Trophoblast cell (in vitro differentiated cells and primary cell): ENCODE data around the gene LHFPL2.

Source experiments
- DNase-seq, 2 donors: peaks; one replicate each; pipeline ENCODE4 v3.0.0-alpha.2; 2016
- H2AFZ ChIP-seq: 2 replicates; pipeline ENCODE4 v1.6.1; 2013; ENCODE audit warnings: low read length, moderate library complexity, mild to moderate bottlenecking; ENCODE audit not compliant: insufficient read depth, poor library complexity
- H2AK5ac ChIP-seq: 2 replicates; pipeline ENCODE4 v1.6.1; 2013; ENCODE audit warnings: mild to moderate bottlenecking, low read length
- H2BK120ac ChIP-seq: 2 replicates; pipeline ENCODE4 v1.6.1; 2013; ENCODE audit warnings: low read length, mild to moderate bottlenecking, moderate library complexity; ENCODE audit not compliant: insufficient read depth, poor library complexity
- H2BK12ac ChIP-seq: 2 replicates; pipeline ENCODE4 v1.6.1; 2013; ENCODE audit warnings: mild to moderate bottlenecking, low read length, moderate library complexity
- H2BK5ac ChIP-seq: 2 replicates; pipeline ENCODE4 v1.6.1; 2013; ENCODE audit warnings: low read length, low read depth, moderate library complexity, mild to moderate bottlenecking; ENCODE audit not compliant: poor library complexity
- H3K14ac ChIP-seq: 2 replicates; pipeline ENCODE4 v1.6.1; 2013; ENCODE audit warnings: mild to moderate bottlenecking, low read length
- H3K18ac ChIP-seq: 2 replicates; pipeline ENCODE4 v1.6.1; 2013; ENCODE audit warnings: mild to moderate bottlenecking, low read length
- H3K23ac ChIP-seq: 2 replicates; pipeline ENCODE4 v1.6.1; 2013; ENCODE audit warnings: low read length
- H3K27ac ChIP-seq: 2 replicates; pipeline ENCODE4 v1.5.1; 2013; ENCODE audit warnings: low read depth, mild to moderate bottlenecking, inconsistent platforms, low read length, moderate library complexity
- H3K27me3 ChIP-seq: 2 replicates; pipeline ENCODE4 v1.6.1; 2013; ENCODE audit warnings: inconsistent platforms, mild to moderate bottlenecking, low read length, moderate library complexity; ENCODE audit not compliant: insufficient read depth
- H3K36me3 ChIP-seq, 2 experiments: 1 replicate in 1 of 2; 2 replicates in 1 of 2; pipeline ENCODE4 v1.6.1; 2013; ENCODE audit warnings: low read length in 2 of 2, mild to moderate bottlenecking in 2 of 2, moderate library complexity in 1 of 2; ENCODE audit not compliant: insufficient read depth in 2 of 2, control insufficient read depth in 1 of 2
- H3K4ac ChIP-seq: 2 replicates; pipeline ENCODE4 v1.6.1; 2013; ENCODE audit warnings: low read depth, mild to moderate bottlenecking, low read length, moderate library complexity
- H3K4me1 ChIP-seq, 2 experiments: 1 replicate in 1 of 2; 2 replicates in 1 of 2; pipeline ENCODE4 v1.6.1; 2013; ENCODE audit warnings: low read length in 2 of 2, mild to moderate bottlenecking in 2 of 2, moderate library complexity in 1 of 2; ENCODE audit not compliant: insufficient read depth in 2 of 2, control insufficient read depth in 1 of 2
- H3K4me2 ChIP-seq: 2 replicates; pipeline ENCODE4 v1.6.1; 2013; ENCODE audit warnings: inconsistent platforms, mild to moderate bottlenecking, low read length, moderate library complexity
- H3K4me3 ChIP-seq: 2 replicates; pipeline ENCODE4 v1.5.1; 2013; ENCODE audit warnings: mild to moderate bottlenecking, low read depth, low read length, inconsistent platforms
- H3K79me1 ChIP-seq: one replicate; pipeline ENCODE4 v1.6.1; 2013; ENCODE audit warnings: low read length
- H3K79me2 ChIP-seq: 2 replicates; pipeline ENCODE4 v1.6.1; 2013; ENCODE audit warnings: low read length, mild to moderate bottlenecking; ENCODE audit not compliant: control insufficient read depth, insufficient read depth, poor library complexity
- H3K9ac ChIP-seq: 2 replicates; pipeline ENCODE4 v1.6.1; 2013; ENCODE audit warnings: mild to moderate bottlenecking, low read length
- H3K9me3 ChIP-seq: 2 replicates; pipeline ENCODE4 v1.6.1; 2013; ENCODE audit warnings: low read depth, mild to moderate bottlenecking, control low read depth, inconsistent platforms, low read length; ENCODE audit not compliant: insufficient read depth
- H4K12ac ChIP-seq: 2 replicates; pipeline ENCODE4 v1.6.1; 2013; ENCODE audit warnings: low read depth, mild to moderate bottlenecking, low read length, moderate library complexity
- H4K8ac ChIP-seq: 2 replicates; pipeline ENCODE4 v1.6.1; 2013; ENCODE audit warnings: low read depth, mild to moderate bottlenecking, low read length, moderate library complexity
- H4K91ac ChIP-seq: one replicate; pipeline ENCODE4 v1.6.1; 2013; ENCODE audit warnings: low read depth, mild to moderate bottlenecking, low read length, moderate library complexity
- WGBS: extraction: QIAGEN DNeasy Blood & Tissue Kit; methylation state at CpG from one replicate; pipeline ENCODE4 v1.1.7; 2013; ENCODE audit warnings: missing lambda C conversion rate; ENCODE audit not compliant: insufficient read length, insufficient coverage; ENCODE audit errors: extremely low coverage; 5-methylcytosine and 5-hydroxymethylcytosine counted together

The LHFPL2 gene

GRCh38 chr5:78612227-78613150 is 36.1 kb downstream of the LHFPL2 start:
- DNase-seq = peak in 1 of 2 donors; percentile 20
- no peak overlapping the region for H3K4me3 ChIP-seq
- H3K9me3 ChIP-seq = no peaks in the 10 kb centered on the region
- no peak overlapping the region for H3K27ac ChIP-seq
- no peak overlapping the region for H3K14ac ChIP-seq
- no CpG with 5 or more reads among the region's 3 CpGs for WGBS
- no peaks in the 10 kb centered on the region for H3K27me3 ChIP-seq
- no peak overlapping the region for H3K23ac ChIP-seq
- no peak overlapping the region for H3K18ac ChIP-seq
- H3K4me2 ChIP-seq = no peak overlapping the region
- no peak overlapping the region for H4K91ac ChIP-seq
- no peak overlapping the region for H2AFZ ChIP-seq
- H3K4ac ChIP-seq = peak overlapping the region; percentile 25
- H4K12ac ChIP-seq = no peak overlapping the region
- no peak overlapping the region for H3K9ac ChIP-seq
- no peak overlapping the region for H2BK120ac ChIP-seq
- peaks cover 2 to 3% of the 10 kb centered on the region in 2 experiments for H3K36me3 ChIP-seq
- no peak overlapping the region for H2AK5ac ChIP-seq
- peaks cover 7% of the 10 kb centered on the region for H3K79me1 ChIP-seq
- H3K79me2 ChIP-seq = peaks cover 4% of the 10 kb centered on the region
- no peak overlapping the region for H2BK5ac ChIP-seq
- no peak overlapping the region for H2BK12ac ChIP-seq
- H3K4me1 ChIP-seq = peaks cover 18 to 25% of the 10 kb centered on the region in 2 experiments
- no peak overlapping the region for H4K8ac ChIP-seq

DNA sequence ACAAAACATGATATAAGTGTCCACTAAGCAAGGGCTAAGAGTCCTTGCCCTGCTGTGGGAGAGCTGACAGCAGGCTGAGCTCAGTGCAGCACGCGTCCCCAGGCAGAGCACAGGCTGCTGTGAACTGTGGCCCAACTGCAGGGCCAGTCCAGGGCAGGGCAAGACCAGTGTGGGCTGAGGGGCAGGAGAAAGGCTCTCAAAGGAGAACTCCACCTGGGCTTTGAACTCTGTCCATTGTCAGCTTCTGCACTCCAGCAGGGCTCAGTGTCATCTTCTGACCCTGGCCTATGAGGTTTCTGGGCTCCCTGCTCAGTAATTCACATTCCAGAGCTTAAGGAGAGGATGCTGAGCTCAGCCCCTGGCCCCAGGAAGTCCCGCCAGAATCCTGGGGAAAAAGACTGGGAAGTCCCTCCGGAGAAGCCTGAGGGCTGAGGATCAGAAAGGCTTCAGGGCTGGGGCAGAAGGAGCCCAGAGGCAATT is 37.4 kb downstream of the LHFPL2 start:
- no peak overlapping the region for H3K4me3 ChIP-seq
- peaks cover 18 to 25% of the 10 kb centered on the region in 2 experiments for H3K4me1 ChIP-seq
- H2BK12ac ChIP-seq = no peak overlapping the region

DNA sequence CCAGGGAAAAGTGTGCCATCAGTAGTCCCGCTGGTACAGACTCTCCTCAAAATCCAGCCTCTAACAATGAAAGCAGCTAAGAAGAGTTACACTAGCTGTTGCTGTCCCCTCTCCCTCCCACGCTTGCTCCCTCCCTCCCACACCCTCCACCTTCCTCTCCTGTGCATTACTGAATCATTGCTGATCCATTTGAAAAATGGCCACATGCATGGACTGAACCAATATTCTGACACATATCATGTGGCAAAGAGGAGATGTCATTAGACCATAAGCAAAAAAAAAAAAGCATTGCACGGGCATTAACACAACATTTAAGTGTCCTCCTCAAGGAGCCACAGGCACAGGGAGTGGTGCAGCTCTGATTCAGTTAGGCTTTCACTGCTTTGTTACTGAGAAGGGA is 37.9 kb downstream of the LHFPL2 start:
- H3K4me2 ChIP-seq = no peak overlapping the region
- H3K27ac ChIP-seq = peak overlapping the region; percentile 56
- DNase-seq = no peak
- no peak overlapping the region for H3K4me3 ChIP-seq
- peaks cover 18 to 23% of the 10 kb centered on the region in 2 experiments for H3K4me1 ChIP-seq
- no peak overlapping the region for H3K14ac ChIP-seq
- peak overlapping the region; percentile 0 for H2BK5ac ChIP-seq
- no peak overlapping the region for H3K9ac ChIP-seq
- H3K79me1 ChIP-seq = peaks cover 9% of the 10 kb centered on the region
- H4K91ac ChIP-seq = no peak overlapping the region
- H3K9me3 ChIP-seq = no peaks in the 10 kb centered on the region
- no peaks in the 10 kb centered on the region for H3K27me3 ChIP-seq
- H2AK5ac ChIP-seq = no peak overlapping the region
- H2AFZ ChIP-seq = no peak overlapping the region
- H3K18ac ChIP-seq = peak overlapping the region; percentile 4
- peak overlapping the region; percentile 30 for H3K4ac ChIP-seq
- peaks cover 1 to 5% of the 10 kb centered on the region in 2 experiments for H3K36me3 ChIP-seq
- H3K23ac ChIP-seq = no peak overlapping the region
- H2BK120ac ChIP-seq = no peak overlapping the region
- no peak overlapping the region for H4K12ac ChIP-seq
- no CpG with 5 or more reads among the region's 3 CpGs for WGBS
- H4K8ac ChIP-seq = no peak overlapping the region
- peak overlapping the region; percentile 17 for H2BK12ac ChIP-seq
- peaks cover 2% of the 10 kb centered on the region for H3K79me2 ChIP-seq

More for the DNA sequence above, 37.4 kb downstream of the LHFPL2 start:
- no peaks in the 10 kb centered on the region for H3K9me3 ChIP-seq
- H3K4ac ChIP-seq = no peak overlapping the region
- no peak overlapping the region for H2BK5ac ChIP-seq
- DNase-seq = peak; percentile 5 to 41
- no peak overlapping the region for H3K18ac ChIP-seq
- H3K36me3 ChIP-seq = peaks cover 0 to 5% of the 10 kb centered on the region in 2 experiments
- H3K79me1 ChIP-seq = peaks cover 9% of the 10 kb centered on the region
- no peak overlapping the region for H4K91ac ChIP-seq
- peak overlapping the region; percentile 56 for H3K27ac ChIP-seq
- H2AFZ ChIP-seq = no peak overlapping the region
- no CpG with 5 or more reads among the region's 4 CpGs for WGBS
- peak overlapping the region; percentile 1 for H3K4me2 ChIP-seq
- H3K79me2 ChIP-seq = peaks cover 2% of the 10 kb centered on the region
- no peak overlapping the region for H4K12ac ChIP-seq
- H4K8ac ChIP-seq = no peak overlapping the region
- H2AK5ac ChIP-seq = no peak overlapping the region
- no peak overlapping the region for H3K23ac ChIP-seq
- no peaks in the 10 kb centered on the region for H3K27me3 ChIP-seq
- no peak overlapping the region for H3K9ac ChIP-seq
- H2BK120ac ChIP-seq = no peak overlapping the region
- no peak overlapping the region for H3K14ac ChIP-seq

- no peak overlapping the region for H3K27ac ChIP-seq
- no peak for DNase-seq
- H3K14ac ChIP-seq = peak overlapping the region; percentile 64
- peaks cover 1 to 5% of the 10 kb centered on the region in 2 experiments for H3K36me3 ChIP-seq
- H2AFZ ChIP-seq = no peak overlapping the region
- no peak overlapping the region for H3K4me3 ChIP-seq
- no peak overlapping the region for H4K12ac ChIP-seq
- no peak overlapping the region for H3K4me2 ChIP-seq
- H2BK12ac ChIP-seq = peak overlapping the region; percentile 17
- peaks cover 18 to 23% of the 10 kb centered on the region in 2 experiments for H3K4me1 ChIP-seq
- H2AK5ac ChIP-seq = peak overlapping the region; percentile 23
- peak overlapping the region; percentile 14 for H2BK120ac ChIP-seq
- H3K18ac ChIP-seq = peak overlapping the region; percentile 81
- H3K9ac ChIP-seq = no peak overlapping the region
- H2BK5ac ChIP-seq = peak overlapping the region; percentile 0
- peaks cover 9% of the 10 kb centered on the region for H3K79me1 ChIP-seq
- H4K8ac ChIP-seq = no peak overlapping the region
- peaks cover 2% of the 10 kb centered on the region for H3K79me2 ChIP-seq
- WGBS = no CpG with 5 or more reads among the region's 7 CpGs
- peak overlapping the region; percentile 57 for H3K4ac ChIP-seq
- no peak overlapping the region for H3K23ac ChIP-seq
- H4K91ac ChIP-seq = peak overlapping the region; percentile 29
- no peaks in the 10 kb centered on the region for H3K9me3 ChIP-seq
- no peaks in the 10 kb centered on the region for H3K27me3 ChIP-seq
Observed at GRCh38 chr5:78610163-78610583, 38.4 kb downstream of the LHFPL2 start.
